HCT116 (cell line): Measurements from ENCODE around the gene ELMOD3. TPM values are rescaled to one million over a fixed set of nuclear protein-coding genes. Genes with fewer than 3 reads are reported as not detected.
"Not testable (repeated sequence)": the region's sequence is repeated elsewhere in the genome, so short reads cannot be mapped to it uniquely, and the experiment has no call there.

Source experiments
- ATAC-seq: fragments of 200-7000 bp; cut with Tn5 transposase; 2 replicates; pipeline ENCODE4 v1.9.1; 2020; ENCODE audit warnings: mild to moderate bottlenecking, moderate library complexity
- BruUV-seq: library from RNA; stranded (reverse); fragments of 400-500 nt; replicated peaks from 2 replicates; lab custom pipeline; 2021; lab: Mats Ljungman, UMichigan
- CTCF ChIA-PET: fragments of 300-600 bp; sonication (Branson Sonifier 250); formaldehyde crosslinking; loops from one replicate; lab custom pipeline; 2021; ENCODE audit warnings: antibody characterized with exemption; lab: Charles Lee
- POLR2A ChIA-PET: fragments of 300-600, 350-600 bp; sonication (Branson Sonifier 250); formaldehyde crosslinking; loops from one replicate; lab custom pipeline; 2021; ENCODE audit warnings: antibody characterized with exemption; lab: Charles Lee
- RAD21 ChIA-PET, 2 experiments: fragments of 300-600 bp; sonication (Branson Sonifier 250); formaldehyde crosslinking; loops; one replicate each; lab custom pipeline; 2023; ENCODE audit warnings: low total read pairs in 2 of 2; ENCODE audit not compliant: uncharacterized antibody in 2 of 2, unreplicated experiment in 2 of 2, low non-redundant PET in 1 of 2; lab: Charles Lee
- DNase-seq: peaks from one replicate; pipeline ENCODE4 v3.0.0-alpha.2; 2010; ENCODE audit warnings: low read depth, low spot score
- H2AFZ ChIP-seq: fragments of 200-600 bp; shearing (Covaris generic), sonication (generic); 2 replicates; pipeline ENCODE4 v1.6.1; 2017; ENCODE audit warnings: low read depth, mixed run types, mixed read lengths, antibody characterized with exemption, low read length; ENCODE audit not compliant: poor library complexity, severe bottlenecking
- H3K27ac ChIP-seq: 2 replicates; pipeline ENCODE4 v1.5.1; 2012; ENCODE audit warnings: low read depth, low read length
- H3K27me3 ChIP-seq: fragments of 200-600 bp; sonication (generic); 2 replicates; pipeline ENCODE4 v1.6.1; 2016; ENCODE audit warnings: mixed run types, low read length, mixed read lengths; ENCODE audit not compliant: insufficient read depth
- H3K36me3 ChIP-seq, 2 experiments: fragments of 200-500 bp in 1 of 2; fragments of 200-600 bp in 1 of 2; sonication (Bioruptor generic) in 1 of 2; sonication (generic) in 1 of 2; 2 replicates each; pipeline versions ENCODE4 v1.5.1 to v1.6.1; 2014 to 2016; ENCODE audit warnings: low read length in 2 of 2, inconsistent platforms in 1 of 2, mixed read lengths in 1 of 2, mixed run types in 1 of 2; ENCODE audit not compliant: insufficient read depth in 2 of 2, control insufficient read depth in 1 of 2
- H3K4me1 ChIP-seq, 2 experiments: fragments of 200-600 bp in 1 of 2; sonication (generic) in 1 of 2; 2 replicates each; pipeline versions ENCODE4 v1.5.1 to v1.6.1; 2012 to 2017; ENCODE audit warnings: low read length in 2 of 2, inconsistent platforms in 1 of 2, mild to moderate bottlenecking in 1 of 2, mixed read lengths in 1 of 2, mixed run types in 1 of 2, moderate library complexity in 1 of 2; ENCODE audit not compliant: insufficient read depth in 2 of 2, control insufficient read depth in 1 of 2
- H3K4me2 ChIP-seq: fragments of 200-600 bp; sonication (generic); 2 replicates; pipeline ENCODE4 v1.6.1; 2017; ENCODE audit warnings: mixed run types, low read length, mixed read lengths
- H3K4me3 ChIP-seq, 2 experiments: fragments of 200-600 bp in 1 of 2; sonication (generic) in 1 of 2; replicated peaks in 1 of 2; 2 replicates each; pipeline ENCODE4 v1.5.1; 2011 to 2016; ENCODE audit warnings: low read length in 2 of 2, control low read depth in 1 of 2, low read depth in 1 of 2, mild to moderate bottlenecking in 1 of 2, mixed read lengths in 1 of 2, mixed run types in 1 of 2
- H3K79me2 ChIP-seq: fragments of 200-600 bp; sonication (generic); 2 replicates; pipeline ENCODE4 v1.6.1; 2017; ENCODE audit warnings: mild to moderate bottlenecking, mixed run types, low read length, moderate library complexity, mixed read lengths; ENCODE audit not compliant: insufficient read depth
- H3K9ac ChIP-seq: fragments of 200-600 bp; sonication (generic); 2 replicates; pipeline ENCODE4 v1.6.1; 2016; ENCODE audit warnings: low read length, mixed read lengths
- H3K9me2 ChIP-seq: fragments of 200-600 bp; sonication (generic), shearing (Covaris generic); 2 replicates; pipeline ENCODE4 v1.6.1; 2017; ENCODE audit warnings: mixed run types, mild to moderate bottlenecking, moderate library complexity; ENCODE audit not compliant: insufficient read depth
- H3K9me3 ChIP-seq, 2 experiments: fragments of 200-500 bp in 1 of 2; fragments of 200-600 bp in 1 of 2; sonication (Bioruptor generic) in 1 of 2; sonication (generic) in 1 of 2; 2 replicates each; pipeline ENCODE4 v1.6.1; 2014 to 2017; ENCODE audit warnings: low read length in 2 of 2, mixed read lengths in 2 of 2, inconsistent platforms in 1 of 2, low read depth in 1 of 2, mild to moderate bottlenecking in 1 of 2, mixed run types in 1 of 2, moderate library complexity in 1 of 2; ENCODE audit not compliant: control insufficient read depth in 1 of 2, insufficient read depth in 1 of 2
- H4K20me1 ChIP-seq: fragments of 200-600 bp; sonication (generic), shearing (Covaris generic); 2 replicates; pipeline ENCODE4 v1.6.1; 2017; ENCODE audit warnings: mixed run types, mild to moderate bottlenecking, moderate library complexity; ENCODE audit not compliant: insufficient read depth
- ELF1 ChIP-seq: IDR thresholded peaks from 2 replicates; pipeline ENCODE4 v1.6.1; 2012; ENCODE audit warnings: low read depth, borderline replicate concordance
- ZFX ChIP-seq: fragments of 450-650 bp; IDR thresholded peaks from 2 replicates; pipeline ENCODE4 v1.6.1; 2017
- intact Hi-C: fragments of 100-400 bp; cut with micrococcal nuclease; formaldehyde crosslinking; loops from 2 replicates; pipeline ENCODE4 v1.10.0; 2022
- total RNA-seq: library from RNA; stranded (reverse); gene quantifications from one replicate; pipeline ENCODE4 v1.2.1, GENCODE V29; 2021; ENCODE audit not compliant: unreplicated experiment

The ELMOD3 gene
- total RNA-seq, 1 experiment from 2014 or later = 9.2 TPM

DNA sequence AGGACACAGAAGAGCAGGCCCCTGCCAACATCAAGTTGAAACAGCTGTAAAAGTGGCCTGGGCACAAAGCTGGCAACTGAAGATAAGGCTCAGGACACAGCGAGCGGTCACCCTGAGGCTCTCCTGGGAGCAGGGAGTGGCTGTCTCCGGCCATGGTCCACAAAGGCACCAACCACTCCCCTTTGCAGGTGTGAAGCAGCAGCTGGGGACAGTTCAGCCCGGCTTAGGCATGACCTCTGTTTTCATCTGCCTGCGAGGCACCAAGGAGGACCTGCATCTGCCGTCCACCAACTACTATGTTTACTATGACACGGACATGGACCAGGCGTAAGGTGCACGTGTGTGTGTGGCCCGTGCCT, 39.7 kb upstream of the ELMOD3 start:
- Histone ChIP-seq H3K27me3 (no peaks in the 10 kb centered on the region), H3K4me2 (no peak overlapping the region), H3K79me2 (peaks cover 19% of the 10 kb centered on the region), H3K9me2 (no peaks in the 10 kb centered on the region), H3K9me3 (no peaks in the 10 kb centered on the region), H2AFZ (no peak overlapping the region), H3K4me3 (no peak overlapping the region), H3K36me3 (peaks cover 7 to 18% of the 10 kb centered on the region in 2 experiments; a peak in 3 of 4 replicates), H3K9ac (no peak overlapping the region), H4K20me1 (no peaks in the 10 kb centered on the region), H3K4me1 (no peaks in the 10 kb centered on the region), H3K27ac (no peak overlapping the region)
- ChIA-PET RAD21 (no interaction called here), POLR2A (no interaction called here), CTCF (no interaction called here)
- TF ChIP-seq ELF1 (no peak), ZFX (no peak)
- ATAC-seq (no peak), DNase-seq (no peak)
- intact Hi-C loops = no loop called here
- no TSS peak for BruUV-seq

- H3K4me2 ChIP-seq = not testable (repeated sequence)
These were observed 38.6 kb upstream of the ELMOD3 start for GRCh38 chr2:85315921-85316320.

More at GRCh38 chr2:85315921-85316320, 38.6 kb upstream of the ELMOD3 start:
- H3K4me3 ChIP-seq, CTCF ChIA-PET, DNase-seq, H3K4me1 ChIP-seq, intact Hi-C loops, H4K20me1 ChIP-seq, RAD21 ChIA-PET, H3K27me3 ChIP-seq, H2AFZ ChIP-seq, H3K9ac ChIP-seq, H3K27ac ChIP-seq, H3K9me3 ChIP-seq, ATAC-seq, H3K9me2 ChIP-seq, BruUV-seq, POLR2A ChIA-PET: not testable (repeated sequence)
- peaks cover 29% of the 10 kb centered on the region for H3K79me2 ChIP-seq
- H3K36me3 ChIP-seq = peaks cover 17 to 28% of the 10 kb centered on the region in 2 experiments; a peak in 3 of 4 replicates
